Neural cell (in vitro differentiated cells): ENCODE results near the gene HLA-E. TPM values are rescaled to one million over a fixed set of nuclear protein-coding genes. Genes with fewer than 3 reads are reported as not detected.

Experiments
- H2AFZ ChIP-seq: fragments of 200-600, 300-800 bp; sonication (generic), shearing (Covaris generic); 2 replicates; pipeline ENCODE4 v1.6.0; 2014; ENCODE audit warnings: low read depth, mild to moderate bottlenecking, antibody characterized with exemption, low read length, moderate library complexity
- H3F3A ChIP-seq: fragments of 200-600 bp; shearing (Covaris generic); 2 replicates; pipeline ENCODE4 v1.6.1; 2016; ENCODE audit warnings: mild to moderate bottlenecking, moderate library complexity, mixed read lengths, antibody characterized with exemption, low read length; ENCODE audit not compliant: insufficient read depth, poor library complexity, severe bottlenecking
- H3K27ac ChIP-seq: fragments of 200-600, 300-800 bp; sonication (generic), shearing (Covaris generic); 2 replicates; pipeline ENCODE4 v1.5.1; 2014; ENCODE audit warnings: mild to moderate bottlenecking, low read length, moderate library complexity
- H3K27me3 ChIP-seq: fragments of 300-800, 200-600 bp; sonication (generic), shearing (Covaris generic); 2 replicates; pipeline ENCODE4 v1.6.0; 2014; ENCODE audit warnings: mild to moderate bottlenecking, low read depth, low read length, moderate library complexity; ENCODE audit not compliant: insufficient read depth
- H3K36me3 ChIP-seq: fragments of 300-800, 200-600 bp; sonication (generic), shearing (Covaris generic); 2 replicates; pipeline ENCODE4 v1.5.1; 2014; ENCODE audit warnings: mild to moderate bottlenecking, antibody characterized with exemption, low read length, moderate library complexity; ENCODE audit not compliant: insufficient read depth
- H3K4me2 ChIP-seq: fragments of 300-800, 200-600 bp; sonication (generic), shearing (Covaris generic); 2 replicates; pipeline ENCODE4 v1.6.0; 2014; ENCODE audit warnings: mild to moderate bottlenecking, low read length
- H3K4me3 ChIP-seq: fragments of 300-800, 200-600 bp; sonication (generic), shearing (Covaris generic); 2 replicates; pipeline ENCODE4 v1.5.1; 2014; ENCODE audit warnings: mild to moderate bottlenecking, low read length, moderate library complexity
- H3K79me2 ChIP-seq: fragments of 200-600 bp; shearing (Covaris generic); replicated peaks from 2 replicates; pipeline ENCODE4 v1.6.0; 2014; ENCODE audit warnings: mild to moderate bottlenecking, low read length, moderate library complexity; ENCODE audit not compliant: insufficient read depth
- H3K9ac ChIP-seq: fragments of 300-800, 200-600 bp; sonication (generic), shearing (Covaris generic); 2 replicates; pipeline ENCODE4 v1.6.1; 2016; ENCODE audit warnings: mild to moderate bottlenecking, low read length, mixed read lengths
- H3K9me2 ChIP-seq: fragments of 200-600 bp; shearing (Covaris generic); 2 replicates; pipeline ENCODE4 v1.6.1; 2016; ENCODE audit warnings: mild to moderate bottlenecking, low read length, mixed read lengths; ENCODE audit not compliant: insufficient read depth
- H3K9me3 ChIP-seq: fragments of 200-600, 300-800 bp; sonication (generic), shearing (Covaris generic); 2 replicates; pipeline ENCODE4 v1.6.1; 2016; ENCODE audit warnings: mild to moderate bottlenecking, mixed run types, low read length, moderate library complexity, mixed read lengths
- H4K20me1 ChIP-seq: fragments of 200-600 bp; shearing (Covaris generic); 2 replicates; pipeline ENCODE4 v1.6.1; 2016; ENCODE audit warnings: mild to moderate bottlenecking, mixed run types; ENCODE audit not compliant: insufficient read depth
- EP300 ChIP-seq: fragments of 450-650 bp; conservative IDR thresholded peaks from 2 replicates; pipeline ENCODE4 v1.6.1; 2014; ENCODE audit warnings: antibody characterized with exemption, mild to moderate bottlenecking, moderate library complexity; ENCODE audit not compliant: poor library complexity, severe bottlenecking
- EZH2 ChIP-seq: fragments of 200-600, 300-800 bp; shearing (Covaris generic), sonication (generic); IDR thresholded peaks from 2 replicates; pipeline ENCODE4 v1.6.1; 2014; ENCODE audit warnings: antibody characterized with exemption, low read length, borderline replicate concordance, mild to moderate bottlenecking; ENCODE audit not compliant: insufficient read depth, poor library complexity, severe bottlenecking
- MXI1 ChIP-seq: fragments of 450-650 bp; conservative IDR thresholded peaks from 2 replicates; pipeline ENCODE4 v1.6.1; 2014; ENCODE audit warnings: antibody characterized with exemption, mild to moderate bottlenecking; ENCODE audit not compliant: poor library complexity, severe bottlenecking
- POLR2AphosphoS5 ChIP-seq: IDR thresholded peaks from 2 replicates; pipeline ENCODE4 v1.6.1; 2012
- RAD21 ChIP-seq: fragments of 450-650 bp; conservative IDR thresholded peaks from 2 replicates; pipeline ENCODE4 v1.6.1; 2014; ENCODE audit warnings: antibody characterized with exemption, mild to moderate bottlenecking, moderate library complexity
- SMC3 ChIP-seq: fragments of 450-650 bp; conservative IDR thresholded peaks from 2 replicates; pipeline ENCODE4 v1.6.1; 2014; ENCODE audit warnings: antibody characterized with exemption, mild to moderate bottlenecking, moderate library complexity; ENCODE audit not compliant: poor library complexity
- TAF1 ChIP-seq: IDR thresholded peaks from 2 replicates; pipeline ENCODE4 v1.6.1; 2012; ENCODE audit warnings: low read depth
- polyA plus RNA-seq: library from polyadenylated mRNA; depleted of rRNA; stranded (reverse); fragments of >200 nt; gene quantifications from 2 replicates; pipeline ENCODE4 v1.2.3, GENCODE V29; 2014
- TF ChIP-seq, protein P1 (sequence below): fragments of 450-650 bp; IDR thresholded peaks from 2 replicates; pipeline ENCODE4 v1.5.1; 2014; ENCODE audit warnings: antibody characterized with exemption, mild to moderate bottlenecking, moderate library complexity; ENCODE audit not compliant: poor library complexity, severe bottlenecking
- TF ChIP-seq, protein P2 (sequence below): IDR thresholded peaks from 2 replicates; pipeline ENCODE4 v1.6.1; 2012; ENCODE audit warnings: borderline replicate concordance

HLA-E gene
- polyA plus RNA-seq, 1 donor from 2014 or later: 0.51 TPM

DNA sequence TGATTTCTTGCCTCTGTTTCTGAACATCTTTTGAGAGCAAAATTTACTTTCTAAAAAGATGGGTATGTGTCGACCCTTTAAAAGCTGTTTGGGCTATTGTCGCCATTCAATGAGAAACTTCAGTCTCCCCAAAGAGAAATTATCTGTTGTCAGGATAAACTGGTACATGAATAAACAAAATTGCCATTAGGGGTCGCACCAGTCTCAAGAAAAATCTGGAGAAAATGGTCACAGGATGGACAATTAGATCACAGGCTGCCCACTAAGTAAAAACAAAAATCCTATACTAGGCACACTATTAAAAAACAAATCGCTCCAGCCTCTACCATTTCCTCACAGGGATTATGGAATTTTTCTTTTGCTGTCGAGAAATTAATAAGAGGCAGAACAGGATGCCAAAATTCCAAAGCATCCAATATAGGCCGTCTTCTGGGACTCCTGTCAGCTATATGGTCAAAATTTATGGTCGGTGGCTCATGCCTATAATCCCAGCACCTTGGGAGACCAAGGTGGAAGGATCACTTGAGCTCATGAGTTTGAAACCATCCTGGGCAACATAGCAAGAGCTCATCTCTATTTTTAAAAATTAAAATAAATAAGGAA lies 5.5 kb upstream of the HLA-E start:
- Histone ChIP-seq H3K9me3 (no peaks in the 10 kb centered on the region), H3K4me2 (no peak overlapping the region), H3K4me3 (no peak overlapping the region), H3K9me2 (no peaks in the 10 kb centered on the region), H3K9ac (no peak overlapping the region), H3K36me3 (no peaks in the 10 kb centered on the region), H3F3A (no peaks in the 10 kb centered on the region), H3K27me3 (peaks cover 38% of the 10 kb centered on the region), H2AFZ (no peak overlapping the region), H3K79me2 (no peaks in the 10 kb centered on the region), H3K27ac (no peak overlapping the region), H4K20me1 (no peaks in the 10 kb centered on the region)
- TF ChIP-seq, protein P1, sequence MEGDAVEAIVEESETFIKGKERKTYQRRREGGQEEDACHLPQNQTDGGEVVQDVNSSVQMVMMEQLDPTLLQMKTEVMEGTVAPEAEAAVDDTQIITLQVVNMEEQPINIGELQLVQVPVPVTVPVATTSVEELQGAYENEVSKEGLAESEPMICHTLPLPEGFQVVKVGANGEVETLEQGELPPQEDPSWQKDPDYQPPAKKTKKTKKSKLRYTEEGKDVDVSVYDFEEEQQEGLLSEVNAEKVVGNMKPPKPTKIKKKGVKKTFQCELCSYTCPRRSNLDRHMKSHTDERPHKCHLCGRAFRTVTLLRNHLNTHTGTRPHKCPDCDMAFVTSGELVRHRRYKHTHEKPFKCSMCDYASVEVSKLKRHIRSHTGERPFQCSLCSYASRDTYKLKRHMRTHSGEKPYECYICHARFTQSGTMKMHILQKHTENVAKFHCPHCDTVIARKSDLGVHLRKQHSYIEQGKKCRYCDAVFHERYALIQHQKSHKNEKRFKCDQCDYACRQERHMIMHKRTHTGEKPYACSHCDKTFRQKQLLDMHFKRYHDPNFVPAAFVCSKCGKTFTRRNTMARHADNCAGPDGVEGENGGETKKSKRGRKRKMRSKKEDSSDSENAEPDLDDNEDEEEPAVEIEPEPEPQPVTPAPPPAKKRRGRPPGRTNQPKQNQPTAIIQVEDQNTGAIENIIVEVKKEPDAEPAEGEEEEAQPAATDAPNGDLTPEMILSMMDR: peak; percentile 50
- TF ChIP-seq, protein P2, sequence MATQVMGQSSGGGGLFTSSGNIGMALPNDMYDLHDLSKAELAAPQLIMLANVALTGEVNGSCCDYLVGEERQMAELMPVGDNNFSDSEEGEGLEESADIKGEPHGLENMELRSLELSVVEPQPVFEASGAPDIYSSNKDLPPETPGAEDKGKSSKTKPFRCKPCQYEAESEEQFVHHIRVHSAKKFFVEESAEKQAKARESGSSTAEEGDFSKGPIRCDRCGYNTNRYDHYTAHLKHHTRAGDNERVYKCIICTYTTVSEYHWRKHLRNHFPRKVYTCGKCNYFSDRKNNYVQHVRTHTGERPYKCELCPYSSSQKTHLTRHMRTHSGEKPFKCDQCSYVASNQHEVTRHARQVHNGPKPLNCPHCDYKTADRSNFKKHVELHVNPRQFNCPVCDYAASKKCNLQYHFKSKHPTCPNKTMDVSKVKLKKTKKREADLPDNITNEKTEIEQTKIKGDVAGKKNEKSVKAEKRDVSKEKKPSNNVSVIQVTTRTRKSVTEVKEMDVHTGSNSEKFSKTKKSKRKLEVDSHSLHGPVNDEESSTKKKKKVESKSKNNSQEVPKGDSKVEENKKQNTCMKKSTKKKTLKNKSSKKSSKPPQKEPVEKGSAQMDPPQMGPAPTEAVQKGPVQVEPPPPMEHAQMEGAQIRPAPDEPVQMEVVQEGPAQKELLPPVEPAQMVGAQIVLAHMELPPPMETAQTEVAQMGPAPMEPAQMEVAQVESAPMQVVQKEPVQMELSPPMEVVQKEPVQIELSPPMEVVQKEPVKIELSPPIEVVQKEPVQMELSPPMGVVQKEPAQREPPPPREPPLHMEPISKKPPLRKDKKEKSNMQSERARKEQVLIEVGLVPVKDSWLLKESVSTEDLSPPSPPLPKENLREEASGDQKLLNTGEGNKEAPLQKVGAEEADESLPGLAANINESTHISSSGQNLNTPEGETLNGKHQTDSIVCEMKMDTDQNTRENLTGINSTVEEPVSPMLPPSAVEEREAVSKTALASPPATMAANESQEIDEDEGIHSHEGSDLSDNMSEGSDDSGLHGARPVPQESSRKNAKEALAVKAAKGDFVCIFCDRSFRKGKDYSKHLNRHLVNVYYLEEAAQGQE: no peak
- TF ChIP-seq EZH2 (no peak), EP300 (no peak), RAD21 (peak; percentile 31)

DNA sequence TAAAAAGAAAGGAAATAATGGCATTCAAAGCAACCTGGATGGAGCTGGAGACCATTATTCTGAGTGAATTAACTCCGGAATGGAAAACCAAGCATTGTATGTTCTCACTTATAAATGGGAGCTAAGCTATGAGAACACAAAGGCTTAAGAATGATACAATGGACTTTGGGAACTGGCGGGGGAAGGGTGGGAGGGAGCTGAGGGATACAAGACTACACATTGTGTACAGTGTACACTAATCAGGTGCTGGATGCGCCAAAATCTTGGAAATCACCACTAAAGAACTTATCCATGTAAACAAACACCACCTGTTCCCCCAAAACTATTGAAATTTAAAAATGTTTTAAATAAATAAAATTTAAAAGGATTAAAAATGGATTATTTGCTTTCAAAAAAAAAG lies 4.1 kb upstream of the HLA-E start:
- Histone ChIP-seq H4K20me1 (no peaks in the 10 kb centered on the region), H3K27ac (no peak overlapping the region), H3K79me2 (no peaks in the 10 kb centered on the region), H3K9ac (no peak overlapping the region), H3K4me2 (no peak overlapping the region), H3K4me3 (no peak overlapping the region), H3K9me2 (no peaks in the 10 kb centered on the region), H2AFZ (no peak overlapping the region), H3K36me3 (no peaks in the 10 kb centered on the region), H3K27me3 (peaks cover 36% of the 10 kb centered on the region), H3K9me3 (no peaks in the 10 kb centered on the region), H3F3A (no peaks in the 10 kb centered on the region)
- TF ChIP-seq, protein P2: no peak
- no peak for TF ChIP-seq MXI1
- no peak for TF ChIP-seq SMC3
- no peak for TF ChIP-seq POLR2AphosphoS5
- TF ChIP-seq EZH2: no peak
- TF ChIP-seq TAF1: no peak
- TF ChIP-seq RAD21: no peak
- TF ChIP-seq, protein P1: no peak
- TF ChIP-seq EP300: no peak
